Mesendoderm (in vitro differentiated cells): Measurements from ENCODE around the gene DOP1B.
"Not testable (repeated sequence)": the region's sequence is repeated elsewhere in the genome, so short reads cannot be mapped to it uniquely, and the experiment has no call there.

Source experiments
- DNase-seq: peaks from one replicate; pipeline ENCODE4 v3.0.0; 2013
- H2AK5ac ChIP-seq: 2 replicates; pipeline ENCODE4 v1.6.1; 2013; ENCODE audit warnings: low read length, inconsistent platforms
- H2BK120ac ChIP-seq: 2 replicates; pipeline ENCODE4 v1.6.1; 2013; ENCODE audit warnings: low read depth, mild to moderate bottlenecking, low read length, moderate library complexity, mixed read lengths
- H2BK15ac ChIP-seq: replicated peaks from 2 replicates; pipeline ENCODE4 v1.6.1; 2013; ENCODE audit warnings: low read depth, mild to moderate bottlenecking, moderate library complexity
- H2BK5ac ChIP-seq: 2 replicates; pipeline ENCODE4 v1.6.1; 2013; ENCODE audit warnings: low read length, inconsistent platforms
- H3K18ac ChIP-seq: 2 replicates; pipeline ENCODE4 v1.6.1; 2013; ENCODE audit warnings: mild to moderate bottlenecking, low read length, mixed read lengths
- H3K23ac ChIP-seq: one replicate; pipeline ENCODE4 v1.6.1; 2013; ENCODE audit warnings: low read length
- H3K27ac ChIP-seq: 2 replicates; pipeline ENCODE4 v1.5.1; 2013; ENCODE audit warnings: low read depth, mild to moderate bottlenecking, inconsistent platforms, low read length, moderate library complexity
- H3K27me3 ChIP-seq: 2 replicates; pipeline ENCODE4 v1.6.1; 2013; ENCODE audit warnings: low read length, control low read depth, mild to moderate bottlenecking, inconsistent platforms; ENCODE audit not compliant: insufficient read depth, poor library complexity
- H3K36me3 ChIP-seq: 2 replicates; pipeline ENCODE4 v1.6.1; 2013; ENCODE audit warnings: low read length, inconsistent platforms; ENCODE audit not compliant: control insufficient read depth, insufficient read depth
- H3K4ac ChIP-seq: one replicate; pipeline ENCODE4 v1.6.1; 2013; ENCODE audit warnings: low read depth, mild to moderate bottlenecking, low read length, moderate library complexity
- H3K4me1 ChIP-seq: 2 replicates; pipeline ENCODE4 v1.6.1; 2013; ENCODE audit warnings: low read depth, low read length, inconsistent platforms; ENCODE audit not compliant: control insufficient read depth
- H3K4me2 ChIP-seq: 2 replicates; pipeline ENCODE4 v1.6.1; 2013; ENCODE audit warnings: low read length
- H3K4me3 ChIP-seq: 2 replicates; pipeline ENCODE4 v1.5.1; 2013; ENCODE audit warnings: mild to moderate bottlenecking, low read length
- H3K56ac ChIP-seq: one replicate; pipeline ENCODE4 v1.6.1; 2013; ENCODE audit warnings: low read length
- H3K79me1 ChIP-seq: 2 replicates; pipeline ENCODE4 v1.6.1; 2013; ENCODE audit warnings: low read length, inconsistent platforms
- H3K79me2 ChIP-seq: 2 replicates; pipeline ENCODE4 v1.6.1; 2013; ENCODE audit warnings: mild to moderate bottlenecking, low read length; ENCODE audit not compliant: control insufficient read depth, insufficient read depth
- H3K9ac ChIP-seq: 2 replicates; pipeline ENCODE4 v1.6.1; 2013; ENCODE audit warnings: low read length, inconsistent platforms
- H4K5ac ChIP-seq: one replicate; pipeline ENCODE4 v1.6.1; 2013; ENCODE audit warnings: low read length
- H4K8ac ChIP-seq: one replicate; pipeline ENCODE4 v1.6.1; 2013; ENCODE audit warnings: low read depth, mild to moderate bottlenecking, control low read depth, low read length, moderate library complexity
- WGBS: extraction: QIAGEN DNeasy Blood & Tissue Kit; methylation state at CpG from one replicate; pipeline ENCODE4 v1.1.7; 2013; ENCODE audit warnings: low lambda C conversion rate, missing lambda C conversion rate; ENCODE audit not compliant: insufficient coverage; ENCODE audit errors: extremely low coverage; 5-methylcytosine and 5-hydroxymethylcytosine counted together

The DOP1B gene

GRCh38 chr21:36126621-36127110 is 30.0 kb upstream of the DOP1B start:
- Histone ChIP-seq H3K4me1 (peaks cover 3% of the 10 kb centered on the region), H3K27me3 (no peaks in the 10 kb centered on the region), H3K18ac (no peak overlapping the region), H3K9ac (no peak overlapping the region), H3K36me3 (no peaks in the 10 kb centered on the region), H3K79me2 (no peaks in the 10 kb centered on the region), H3K56ac (no peak overlapping the region), H3K4ac (no peak overlapping the region), H3K4me3 (no peak overlapping the region), H3K4me2 (no peak overlapping the region), H2BK120ac (no peak overlapping the region), H3K23ac (no peak overlapping the region), H3K79me1 (no peaks in the 10 kb centered on the region), H2BK5ac (no peak overlapping the region), H2AK5ac (no peak overlapping the region), H3K27ac (no peak overlapping the region), H2BK15ac (no peak overlapping the region), H4K5ac (no peak overlapping the region), H4K8ac (no peak overlapping the region)
- DNase-seq: no peak
- no CpG with 5 or more reads among the region's 5 CpGs for WGBS

- no CpG with 5 or more reads among the region's 10 CpGs for WGBS
- H3K4ac ChIP-seq: no peak overlapping the region
- no peaks in the 10 kb centered on the region for H3K36me3 ChIP-seq
Observed at GRCh38 chr21:36127250-36127904, 29.2 kb upstream of the DOP1B start.

GRCh38 chr21:36127977-36128376 is 28.6 kb upstream of the DOP1B start:
- Histone ChIP-seq H3K36me3 (no peaks in the 10 kb centered on the region), H3K27me3 (no peaks in the 10 kb centered on the region), H3K4me1 (peaks cover 3% of the 10 kb centered on the region), H2BK5ac (no peak overlapping the region), H3K4ac (no peak overlapping the region), H4K5ac (no peak overlapping the region), H2BK15ac (no peak overlapping the region), H3K56ac (no peak overlapping the region), H4K8ac (no peak overlapping the region), H3K4me3 (no peak overlapping the region), H3K27ac (no peak overlapping the region), H3K23ac (no peak overlapping the region), H3K79me2 (no peaks in the 10 kb centered on the region), H3K4me2 (no peak overlapping the region), H3K9ac (no peak overlapping the region), H3K18ac (no peak overlapping the region), H2AK5ac (no peak overlapping the region), H3K79me1 (no peaks in the 10 kb centered on the region), H2BK120ac (no peak overlapping the region)
- WGBS: no CpG with 5 or more reads among the region's 5 CpGs
- DNase-seq: peak; percentile 32

More at GRCh38 chr21:36127250-36127904, 29.2 kb upstream of the DOP1B start:
- Histone ChIP-seq H3K27me3 (no peaks in the 10 kb centered on the region), H2BK120ac (no peak overlapping the region), H2AK5ac (no peak overlapping the region), H3K9ac (no peak overlapping the region), H3K4me3 (no peak overlapping the region), H3K27ac (no peak overlapping the region), H4K5ac (no peak overlapping the region), H2BK15ac (no peak overlapping the region), H3K18ac (no peak overlapping the region), H4K8ac (no peak overlapping the region), H3K23ac (no peak overlapping the region), H3K4me1 (peaks cover 3% of the 10 kb centered on the region), H3K79me2 (no peaks in the 10 kb centered on the region), H3K79me1 (no peaks in the 10 kb centered on the region), H2BK5ac (no peak overlapping the region), H3K56ac (no peak overlapping the region), H3K4me2 (no peak overlapping the region)
- no peak for DNase-seq

- Histone ChIP-seq H2BK120ac (no peak overlapping the region), H3K27me3 (peaks cover 3% of the 10 kb centered on the region), H3K4me1 (peaks cover 3% of the 10 kb centered on the region), H2BK5ac (no peak overlapping the region), H3K23ac (no peak overlapping the region), H3K79me2 (no peaks in the 10 kb centered on the region), H3K27ac (no peak overlapping the region), H3K18ac (no peak overlapping the region), H3K4me2 (no peak overlapping the region), H2AK5ac (no peak overlapping the region), H3K79me1 (no peaks in the 10 kb centered on the region), H3K36me3 (no peaks in the 10 kb centered on the region), H3K56ac (no peak overlapping the region), H4K5ac (no peak overlapping the region), H4K8ac (no peak overlapping the region), H3K4ac (no peak overlapping the region), H2BK15ac (no peak overlapping the region), H3K9ac (no peak overlapping the region), H3K4me3 (no peak overlapping the region)
- no CpG with 5 or more reads among the region's 2 CpGs for WGBS
- DNase-seq: no peak
Observed at GRCh38 chr21:36129219-36129618, 27.4 kb upstream of the DOP1B start.

- not testable (repeated sequence) for H2BK5ac ChIP-seq, H4K5ac ChIP-seq, H2BK15ac ChIP-seq, H2AK5ac ChIP-seq, H3K23ac ChIP-seq, H3K4me2 ChIP-seq, H2BK120ac ChIP-seq, DNase-seq, H3K56ac ChIP-seq, H3K4me1 ChIP-seq, H3K27ac ChIP-seq, H4K8ac ChIP-seq, H3K9ac ChIP-seq, H3K4ac ChIP-seq, H3K79me2 ChIP-seq, H3K27me3 ChIP-seq, H3K4me3 ChIP-seq, H3K36me3 ChIP-seq, H3K18ac ChIP-seq, H3K79me1 ChIP-seq
- no CpG with 5 or more reads among the region's 18 CpGs for WGBS
Observed at GRCh38 chr21:36130414-36130762, 26.2 kb upstream of the DOP1B start.

- not testable (repeated sequence) for H3K79me2 ChIP-seq, H3K4me3 ChIP-seq, H3K23ac ChIP-seq, H2BK5ac ChIP-seq, H4K8ac ChIP-seq, DNase-seq, H3K9ac ChIP-seq, H3K27ac ChIP-seq, H3K56ac ChIP-seq, H2BK120ac ChIP-seq, H3K27me3 ChIP-seq, H4K5ac ChIP-seq, H3K4ac ChIP-seq, H3K18ac ChIP-seq, H3K4me2 ChIP-seq, H3K36me3 ChIP-seq, H2AK5ac ChIP-seq, H3K4me1 ChIP-seq, H3K79me1 ChIP-seq, H2BK15ac ChIP-seq
- WGBS: no CpG with 5 or more reads among the region's 5 CpGs
Observed at GRCh38 chr21:36130839-36131238, 25.8 kb upstream of the DOP1B start.
